GM21619 (cell line): ENCODE data around the gene NIT2.
"Not testable (repeated sequence)": the region's sequence is repeated elsewhere in the genome, so short reads cannot be mapped to it uniquely, and the experiment has no call there.

Experiments used
- ATAC-seq: cut with Tn5 transposase; IDR thresholded peaks from one replicate; pipeline ENCODE4 v1.9.1; 2021; ENCODE audit not compliant: unreplicated experiment

NIT2 gene

DNA sequence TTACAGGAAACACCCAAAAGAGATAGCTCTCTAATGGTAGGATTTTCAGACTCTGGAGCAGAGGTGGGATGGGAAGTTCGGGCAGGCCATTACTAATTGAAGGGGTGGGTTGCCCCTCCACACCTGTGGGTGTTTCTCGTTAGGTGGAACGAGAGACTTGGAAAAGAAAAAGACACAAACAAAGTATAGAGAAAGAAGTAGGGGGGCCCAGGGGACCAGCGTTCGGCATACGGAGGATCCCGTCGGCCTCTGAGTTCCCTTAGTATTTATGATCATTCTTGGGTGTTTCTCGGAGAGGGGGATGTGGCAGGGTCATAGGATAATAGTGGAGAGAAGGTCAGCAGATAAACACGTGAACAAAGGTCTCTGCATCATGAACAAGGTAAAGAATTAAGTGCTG, 1.7 kb downstream of the NIT2 start:
- not testable (repeated sequence) for ATAC-seq

DNA sequence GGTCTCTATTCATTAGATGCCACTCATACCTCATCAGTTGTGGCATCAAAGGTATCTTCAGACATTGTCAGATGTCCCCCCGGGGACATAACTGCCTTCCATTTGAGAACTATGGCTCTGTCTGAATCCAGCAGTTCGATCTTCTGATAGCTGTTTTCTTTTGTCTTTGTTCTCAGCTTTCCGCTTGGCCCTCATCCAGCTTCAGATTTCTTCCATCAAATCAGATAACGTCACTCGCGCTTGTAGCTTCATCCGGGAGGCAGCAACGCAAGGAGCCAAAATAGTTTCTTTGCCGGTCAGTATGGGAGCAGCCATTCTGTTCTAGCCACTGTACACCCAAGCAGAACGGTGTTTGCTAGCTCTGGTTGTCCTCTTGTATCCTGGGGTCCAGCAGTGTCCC, 4.4 kb downstream of the NIT2 start:
- ATAC-seq = no peak

DNA sequence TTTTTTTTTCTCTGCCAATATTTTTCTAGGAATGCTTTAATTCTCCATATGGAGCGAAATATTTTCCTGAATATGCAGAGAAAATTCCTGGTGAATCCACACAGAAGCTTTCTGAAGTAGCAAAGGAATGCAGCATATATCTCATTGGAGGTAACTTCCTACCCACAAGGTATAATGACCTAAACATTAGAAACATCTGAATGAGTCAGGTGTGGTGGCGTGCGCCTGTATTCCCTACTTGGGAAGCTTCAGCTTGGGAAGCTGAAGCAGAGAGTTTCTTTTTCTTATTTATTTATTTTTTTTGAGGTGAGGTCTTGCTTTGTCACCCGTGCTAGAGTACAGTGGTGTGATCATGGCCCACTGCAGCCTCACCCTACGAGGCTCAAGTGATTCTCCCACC, 5.2 kb downstream of the NIT2 start:
- no peak for ATAC-seq

DNA sequence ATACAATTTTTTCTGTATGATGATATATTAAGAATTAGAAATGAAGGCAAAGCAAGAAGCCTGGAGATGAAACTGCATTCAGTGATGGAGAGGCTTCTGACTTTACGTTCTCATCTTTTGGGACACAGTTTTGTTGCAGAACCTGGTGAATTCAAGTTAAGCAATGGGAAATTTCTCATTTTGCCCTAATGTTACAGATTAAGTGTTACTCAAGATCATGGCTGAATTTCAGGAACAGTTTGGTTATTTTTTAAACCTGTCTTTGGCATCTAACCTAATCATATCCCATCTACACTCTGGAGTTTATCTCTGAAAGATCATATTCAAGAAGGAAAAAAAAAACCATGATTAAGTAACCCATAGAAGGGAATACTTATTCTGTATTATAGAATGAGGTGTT, 6.0 kb downstream of the NIT2 start:
- ATAC-seq = no peak

GRCh38 chr3:100348727-100349126, 14.2 kb downstream of the NIT2 start:
- ATAC-seq = no peak

DNA sequence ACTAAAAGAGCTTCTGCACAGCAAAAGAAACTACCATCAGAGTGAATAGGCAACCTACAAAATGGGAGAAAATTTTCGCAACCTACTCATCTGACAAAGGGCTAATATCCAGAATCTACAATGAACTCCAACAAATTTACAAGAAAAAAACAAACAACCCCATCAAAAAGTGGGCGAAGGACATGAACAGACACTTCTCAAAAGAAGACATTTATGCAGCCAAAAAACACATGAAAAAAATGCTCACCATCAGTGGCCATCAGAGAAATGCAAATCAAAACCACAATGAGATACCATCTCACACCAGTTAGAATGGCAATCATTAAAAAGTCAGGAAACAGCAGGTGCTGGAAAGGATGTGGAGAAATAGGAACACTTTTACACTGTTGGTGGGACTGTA, 17.2 kb downstream of the NIT2 start:
- ATAC-seq = not testable (repeated sequence)

- ATAC-seq = no peak
Observed at GRCh38 chr3:100352296-100353231, 18.0 kb downstream of the NIT2 start.

- no peak for ATAC-seq
Observed at GRCh38 chr3:100354850-100355249, 20.3 kb downstream of the NIT2 start.

DNA sequence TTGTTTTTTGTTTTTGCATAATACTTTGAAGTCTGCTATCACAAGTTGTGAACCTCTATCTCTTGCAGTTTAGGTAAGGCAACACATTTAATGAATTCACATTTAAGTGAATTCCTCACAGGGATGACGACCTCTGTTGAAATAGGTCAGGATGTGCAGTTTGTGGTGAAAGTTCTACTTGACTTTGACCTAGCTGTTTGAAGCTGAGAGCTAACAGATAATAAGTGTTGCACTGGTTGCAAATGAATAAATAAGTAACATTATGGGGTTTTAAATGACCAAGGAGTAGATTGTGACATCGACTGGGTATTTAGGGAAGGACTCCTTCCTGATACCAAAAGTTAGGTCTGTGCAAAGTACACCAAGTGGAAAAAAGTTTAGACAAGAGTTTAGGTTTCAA, 23.9 kb downstream of the NIT2 start:
- ATAC-seq = no peak

- no peak for ATAC-seq
Observed at GRCh38 chr3:100359035-100359434, 24.5 kb downstream of the NIT2 start.

DNA sequence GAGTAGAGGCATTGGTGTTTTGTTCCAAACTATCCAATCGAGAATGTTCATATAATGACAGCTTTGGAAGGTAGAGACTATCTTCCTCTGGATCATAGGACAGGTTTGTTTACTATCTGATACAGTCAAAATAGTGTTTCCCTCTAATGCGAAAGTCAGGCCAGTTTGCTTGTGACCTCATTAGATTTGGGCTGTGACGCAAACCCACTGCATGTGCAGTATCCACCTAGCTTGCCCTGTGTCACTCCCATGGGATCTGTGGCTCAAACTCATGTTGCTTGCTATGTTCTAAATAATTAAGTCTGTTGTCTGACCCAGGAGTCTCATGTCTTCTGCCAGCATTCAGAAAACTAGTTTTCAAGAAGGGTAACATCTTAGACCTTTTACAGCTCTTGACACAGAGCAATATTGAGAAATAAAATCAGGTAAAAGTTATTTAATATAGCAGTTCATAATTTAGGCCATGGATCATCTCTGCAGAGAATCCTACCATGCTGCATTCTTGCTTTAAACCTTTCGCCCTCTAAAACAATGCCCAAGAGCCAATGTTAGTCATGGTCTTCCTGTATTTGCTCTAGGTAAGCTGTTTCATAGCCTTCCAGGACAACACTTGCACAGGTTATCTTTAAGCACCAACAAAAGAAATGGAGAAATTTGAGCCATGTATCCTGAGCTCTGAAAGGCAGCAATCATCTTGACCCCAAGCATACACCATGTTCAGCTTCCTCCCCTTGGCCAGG, 26.4 kb downstream of the NIT2 start:
- ATAC-seq = no peak

DNA sequence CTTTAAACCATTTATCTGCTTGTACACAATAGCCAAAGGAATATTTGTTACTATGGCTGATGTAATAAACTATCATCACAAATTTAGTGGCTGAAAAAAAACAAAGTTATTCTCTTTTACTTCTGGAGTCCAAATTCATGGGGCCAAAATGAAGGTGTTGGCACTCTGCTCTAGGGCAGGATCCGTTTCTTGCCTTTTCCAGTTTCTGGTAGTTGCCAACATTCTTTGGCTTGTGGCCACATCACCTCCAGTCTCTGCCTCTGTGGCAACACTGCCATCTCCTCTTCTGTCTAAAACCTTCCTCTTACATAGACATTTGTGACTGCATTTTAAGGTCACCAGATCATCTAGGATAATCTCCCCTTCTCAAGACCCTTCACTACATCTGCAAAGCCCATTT, 27.3 kb downstream of the NIT2 start:
- ATAC-seq = no peak

GRCh38 chr3:100364421-100364820, 29.9 kb downstream of the NIT2 start:
- ATAC-seq = no peak

GRCh38 chr3:100366424-100366823, 31.9 kb downstream of the NIT2 start:
- ATAC-seq = no peak

DNA sequence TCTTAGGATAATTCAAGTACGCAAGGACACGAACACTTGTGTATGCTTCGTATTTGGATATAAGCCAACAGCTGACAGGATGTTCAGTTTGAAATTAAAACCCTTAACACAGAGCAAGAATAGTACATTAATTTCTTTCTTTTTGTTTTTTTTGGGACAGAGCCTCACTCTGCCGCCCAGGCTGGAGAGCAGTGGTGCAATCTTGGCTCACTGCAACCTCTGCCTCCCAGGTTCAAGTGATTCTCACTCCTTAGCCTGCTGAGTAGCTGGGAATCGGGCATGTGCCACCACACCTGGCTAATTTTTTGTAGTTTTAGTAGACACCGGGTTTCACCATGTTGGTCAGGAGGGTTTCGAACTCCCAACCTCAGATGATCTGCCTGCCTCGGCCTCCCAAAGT, 33.9 kb downstream of the NIT2 start:
- no peak for ATAC-seq

- no peak for ATAC-seq
Observed at GRCh38 chr3:100370756-100371155, 36.2 kb downstream of the NIT2 start.

- no peak for ATAC-seq
Observed at GRCh38 chr3:100374521-100374920, 40.0 kb downstream of the NIT2 start.

GRCh38 chr3:100376301-100376700, 41.7 kb downstream of the NIT2 start:
- ATAC-seq = no peak

- ATAC-seq = no peak
Observed at GRCh38 chr3:100384733-100385525, 50.4 kb downstream of the NIT2 start.

DNA sequence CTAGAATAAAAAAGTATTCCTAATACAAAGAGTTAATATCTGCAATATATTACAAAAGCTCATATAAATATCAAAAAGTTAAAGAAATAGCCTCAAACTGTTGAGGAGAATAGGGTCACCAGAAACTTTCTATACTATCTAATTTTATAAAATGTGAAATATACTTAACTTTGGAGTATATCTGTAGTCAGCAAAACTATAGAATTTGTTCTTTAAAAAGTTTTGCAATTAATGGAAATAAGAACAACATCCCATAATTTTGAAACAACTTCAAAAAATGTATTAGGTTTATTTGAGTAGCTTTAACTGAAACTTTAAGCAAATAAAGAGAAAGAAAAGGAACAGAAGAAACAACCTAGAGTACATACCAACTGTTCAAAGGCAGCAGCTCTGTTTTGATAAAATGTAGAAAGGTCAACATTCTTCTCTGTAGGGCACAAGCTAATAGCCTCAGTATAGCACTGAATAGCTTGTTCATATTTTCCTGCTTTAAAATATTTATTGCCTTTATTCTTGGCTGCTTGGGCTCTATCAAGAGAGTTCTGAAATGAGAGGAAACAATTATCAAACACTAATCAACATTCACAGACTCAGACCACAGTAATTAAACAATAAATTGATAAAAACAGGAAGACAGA, 52.0 kb downstream of the NIT2 start:
- ATAC-seq = no peak

GRCh38 chr3:100389025-100389424, 54.5 kb downstream of the NIT2 start:
- ATAC-seq = no peak
